ENCODE results near the gene UBE2E2.

GRCh38 chr3:23539185-23539584 lies 336.1 kb downstream of the UBE2E2 start:
- TF ChIP-seq CTCF (optimal IDR thresholded peaks at IDR 0.05 in 1 of 3, IDR thresholded peaks at IDR 0.05 in 1 of 3, conservative IDR thresholded peaks at IDR 0.05 in 1 of 3; ENCODE audit: extremely low read depth in 1 of 3, insufficient read depth in 2 of 3, low read length in 3 of 3) (no peak), EZH2 (IDR thresholded peaks at IDR 0.05; ENCODE audit: low read length) (no peak)

Data from keratinocyte (primary cell).